NB4 (cell line): Measurements from ENCODE around the gene MAP2K4.
"Not testable (repeated sequence)": the region's sequence is repeated elsewhere in the genome, so short reads cannot be mapped to it uniquely, and the experiment has no call there.

Experiments used
- DNase-seq: peaks from one replicate; pipeline ENCODE4 v3.0.0; 2010; ENCODE audit warnings: low read depth
- H3K4me3 ChIP-seq: one replicate; pipeline ENCODE4 v1.5.1; 2011; ENCODE audit warnings: mild to moderate bottlenecking, low read depth, low read length, moderate library complexity
- MYC ChIP-seq: IDR thresholded peaks from 2 replicates; pipeline ENCODE4 v1.6.1; 2011; ENCODE audit warnings: low read depth, low read length
- POLR2A ChIP-seq: IDR thresholded peaks from 2 replicates; pipeline ENCODE4 v1.6.1; 2011; ENCODE audit warnings: mild to moderate bottlenecking; ENCODE audit not compliant: insufficient read length; ENCODE audit errors: extremely low read depth
- TF ChIP-seq, protein P1 (sequence below): IDR thresholded peaks from 2 replicates; pipeline ENCODE4 v1.6.1; 2011; ENCODE audit warnings: low read depth, low read length
- TF ChIP-seq, protein P2 (sequence below): IDR thresholded peaks from one replicate; pipeline ENCODE4 v1.5.1; 2012; ENCODE audit warnings: low read depth, low read length

The MAP2K4 gene

DNA sequence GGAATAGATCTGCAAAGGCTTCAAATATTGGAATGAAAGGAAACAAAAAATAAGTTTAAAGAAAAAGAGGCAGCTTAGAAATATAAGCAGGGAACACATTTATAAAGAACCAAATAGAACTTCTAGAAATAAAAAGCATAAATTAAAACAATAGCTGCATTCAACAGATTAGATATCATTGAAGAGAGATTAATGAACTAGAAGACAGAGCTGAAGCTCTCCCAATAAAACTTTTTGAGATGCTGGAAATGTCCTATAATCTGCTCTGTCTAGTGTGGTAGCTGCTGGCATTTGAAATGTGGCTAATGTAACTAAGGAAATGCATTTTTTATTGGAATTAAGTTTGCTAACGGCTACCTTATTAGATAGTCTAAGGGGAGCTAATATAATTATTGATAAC lies 115.6 kb downstream of the MAP2K4 start:
- no peak for DNase-seq
- TF ChIP-seq POLR2A (no peak), MYC (no peak)
- TF ChIP-seq, protein P1, sequence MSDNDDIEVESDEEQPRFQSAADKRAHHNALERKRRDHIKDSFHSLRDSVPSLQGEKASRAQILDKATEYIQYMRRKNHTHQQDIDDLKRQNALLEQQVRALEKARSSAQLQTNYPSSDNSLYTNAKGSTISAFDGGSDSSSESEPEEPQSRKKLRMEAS = no peak
- TF ChIP-seq, protein P2, sequence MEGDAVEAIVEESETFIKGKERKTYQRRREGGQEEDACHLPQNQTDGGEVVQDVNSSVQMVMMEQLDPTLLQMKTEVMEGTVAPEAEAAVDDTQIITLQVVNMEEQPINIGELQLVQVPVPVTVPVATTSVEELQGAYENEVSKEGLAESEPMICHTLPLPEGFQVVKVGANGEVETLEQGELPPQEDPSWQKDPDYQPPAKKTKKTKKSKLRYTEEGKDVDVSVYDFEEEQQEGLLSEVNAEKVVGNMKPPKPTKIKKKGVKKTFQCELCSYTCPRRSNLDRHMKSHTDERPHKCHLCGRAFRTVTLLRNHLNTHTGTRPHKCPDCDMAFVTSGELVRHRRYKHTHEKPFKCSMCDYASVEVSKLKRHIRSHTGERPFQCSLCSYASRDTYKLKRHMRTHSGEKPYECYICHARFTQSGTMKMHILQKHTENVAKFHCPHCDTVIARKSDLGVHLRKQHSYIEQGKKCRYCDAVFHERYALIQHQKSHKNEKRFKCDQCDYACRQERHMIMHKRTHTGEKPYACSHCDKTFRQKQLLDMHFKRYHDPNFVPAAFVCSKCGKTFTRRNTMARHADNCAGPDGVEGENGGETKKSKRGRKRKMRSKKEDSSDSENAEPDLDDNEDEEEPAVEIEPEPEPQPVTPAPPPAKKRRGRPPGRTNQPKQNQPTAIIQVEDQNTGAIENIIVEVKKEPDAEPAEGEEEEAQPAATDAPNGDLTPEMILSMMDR = no peak
- H3K4me3 ChIP-seq = no peak overlapping the region

DNA sequence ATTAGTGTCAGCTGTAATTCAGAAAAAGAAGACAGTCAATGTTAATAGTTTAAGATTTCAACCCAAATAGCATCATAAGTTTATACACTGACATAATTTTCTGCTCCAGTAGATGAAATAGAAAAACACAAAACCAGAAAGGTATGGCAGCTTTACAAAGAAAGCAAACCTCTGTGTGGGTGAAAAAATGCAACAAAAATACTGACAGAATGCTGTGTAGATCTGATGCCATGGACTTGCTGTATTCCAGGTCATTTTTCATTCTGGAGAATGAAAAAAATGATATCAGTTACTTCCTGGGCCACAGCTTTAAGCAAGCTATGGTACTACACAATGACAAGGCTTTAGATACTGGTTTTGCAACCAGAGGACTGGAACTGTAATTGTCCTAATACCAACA lies 116.0 kb downstream of the MAP2K4 start:
- TF ChIP-seq, protein P1 = no peak
- TF ChIP-seq POLR2A (no peak), MYC (no peak)
- TF ChIP-seq, protein P2 = no peak
- no peak overlapping the region for H3K4me3 ChIP-seq
- DNase-seq = no peak

DNA sequence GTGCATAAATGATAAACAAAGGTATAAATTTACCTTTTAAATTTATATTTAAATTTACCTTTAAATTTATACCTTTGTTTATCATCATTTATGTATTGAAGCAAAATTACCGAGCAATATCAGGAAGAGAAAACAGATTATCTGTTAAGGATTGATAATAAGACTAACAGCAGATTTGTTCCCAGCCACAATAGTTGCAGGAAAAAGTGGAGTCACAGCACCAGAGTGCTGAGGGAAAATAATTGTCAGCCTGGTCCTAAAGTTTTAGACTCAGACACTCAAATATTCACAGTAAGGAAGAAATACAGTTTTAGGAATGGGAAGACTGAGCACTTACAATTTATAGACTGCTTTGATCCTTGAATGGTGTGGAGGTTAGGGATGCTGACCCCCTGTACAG lies 117.2 kb downstream of the MAP2K4 start:
- DNase-seq = no peak
- TF ChIP-seq, protein P2 = no peak
- TF ChIP-seq, protein P1 = no peak
- no peak for TF ChIP-seq MYC
- TF ChIP-seq POLR2A = no peak
- no peak overlapping the region for H3K4me3 ChIP-seq

DNA sequence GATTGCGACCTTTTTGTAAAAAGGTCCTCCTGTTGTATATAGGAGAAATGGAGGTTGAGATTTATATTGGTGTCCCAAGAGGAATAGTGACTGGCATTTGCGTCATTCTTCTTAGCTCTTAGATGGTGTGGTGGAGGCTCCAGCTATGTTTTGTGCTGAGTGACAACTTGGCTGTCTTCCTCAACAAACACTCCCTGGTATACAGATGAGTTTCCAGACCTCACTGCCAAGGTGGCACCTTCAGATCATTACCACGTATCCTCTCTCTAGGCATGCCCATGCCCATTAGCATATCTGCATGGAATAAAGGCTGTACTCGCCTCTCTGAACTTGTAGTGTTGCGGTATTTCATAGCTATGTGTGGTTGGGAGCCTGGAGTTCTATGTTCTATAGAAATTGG lies 120.0 kb downstream of the MAP2K4 start:
- no peak overlapping the region for H3K4me3 ChIP-seq
- no peak for DNase-seq
- TF ChIP-seq MYC = no peak
- TF ChIP-seq, protein P2 = no peak
- TF ChIP-seq, protein P1 = no peak
- no peak for TF ChIP-seq POLR2A

DNA sequence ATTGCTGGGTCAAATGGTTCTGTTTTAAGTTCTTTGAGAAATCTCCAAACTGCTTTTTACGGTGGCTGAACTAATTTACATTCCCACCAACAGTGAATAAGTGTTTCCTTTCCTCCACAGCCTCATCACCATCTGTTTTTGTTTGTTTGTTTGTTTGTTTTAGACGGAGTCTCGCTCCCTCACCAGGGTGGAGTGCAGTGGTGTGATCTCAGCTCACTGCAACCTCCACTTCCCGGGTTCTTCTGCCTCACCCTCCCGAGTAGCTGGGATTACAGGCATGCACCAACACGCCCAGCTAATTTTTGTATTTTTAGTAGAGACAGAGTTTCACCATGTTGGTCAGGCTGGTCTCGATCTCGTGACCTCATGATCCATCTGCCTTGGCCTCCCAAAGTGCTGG lies 141.5 kb downstream of the MAP2K4 start:
- DNase-seq = not testable (repeated sequence)

DNA sequence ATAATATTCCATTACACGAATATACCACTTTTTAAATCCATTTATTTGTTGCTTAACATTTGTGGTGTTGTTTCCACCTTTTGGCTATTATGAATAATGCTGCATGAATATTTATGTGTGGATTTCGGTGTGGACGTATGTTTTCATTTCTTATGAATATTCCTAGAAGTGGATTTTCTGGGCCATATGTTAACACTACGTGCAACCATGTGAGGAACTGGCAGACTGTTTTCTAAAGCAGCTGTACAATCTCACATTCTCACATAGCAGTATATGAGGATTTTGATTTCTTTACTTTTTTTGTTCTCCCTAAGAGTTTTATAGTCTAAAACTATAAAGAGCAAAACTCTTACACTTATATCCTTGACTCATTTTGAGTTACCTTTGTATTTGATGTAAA lies 143.4 kb downstream of the MAP2K4 start:
- no peak overlapping the region for H3K4me3 ChIP-seq
- DNase-seq = no peak
- TF ChIP-seq, protein P2 = no peak
- TF ChIP-seq POLR2A (no peak), MYC (no peak)
- TF ChIP-seq, protein P1 = no peak

More for the DNA sequence above, 141.5 kb downstream of the MAP2K4 start:
- not testable (repeated sequence) for H3K4me3 ChIP-seq
